Epidermal melanocyte (primary cell): ENCODE measurements around the gene HENMT1.
"Not testable (repeated sequence)": the region's sequence is repeated elsewhere in the genome, so short reads cannot be mapped to it uniquely, and the experiment has no call there.

ENCODE experiments used
- DNase-seq: peaks from one replicate; pipeline ENCODE4 v3.0.0; 2011; ENCODE audit warnings: low spot score; ENCODE audit not compliant: insufficient read length

HENMT1 gene

DNA sequence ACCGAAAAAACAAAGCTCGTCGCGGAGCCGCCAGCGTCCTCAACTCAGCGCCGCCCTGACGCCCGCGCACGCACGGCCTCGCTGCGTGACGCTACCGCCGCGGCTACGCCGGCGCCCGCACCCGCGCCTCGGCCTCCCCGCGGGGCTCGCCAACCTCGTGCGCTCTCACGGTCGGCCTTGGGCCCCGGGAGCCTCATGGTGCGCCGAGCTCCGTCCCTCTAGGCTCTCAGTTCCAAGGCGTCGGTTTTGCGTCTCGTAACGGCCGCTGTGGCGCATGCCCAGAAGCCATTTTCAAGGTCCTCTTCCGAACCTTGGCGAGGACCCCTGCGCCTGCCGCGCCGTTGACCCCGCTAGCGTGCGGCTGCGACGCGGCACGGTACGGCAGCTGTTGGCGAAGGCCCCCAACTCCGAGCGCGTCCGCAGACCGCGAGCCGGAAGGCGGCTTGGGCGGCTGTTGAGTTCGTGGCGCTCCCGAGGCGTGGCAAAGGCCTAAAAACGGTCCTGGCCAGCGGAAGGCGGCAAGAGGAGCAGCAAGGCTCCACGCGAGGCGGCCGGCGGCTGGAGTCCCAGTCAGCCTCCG is at the start of gene HENMT1:
TSS of gene HENMT1 (minus strand) at position 64 of the 580 bp plus-strand sequence. CDS start 1,209 bp downstream, outside the sequence.
- peak; percentile 41 for DNase-seq

DNA sequence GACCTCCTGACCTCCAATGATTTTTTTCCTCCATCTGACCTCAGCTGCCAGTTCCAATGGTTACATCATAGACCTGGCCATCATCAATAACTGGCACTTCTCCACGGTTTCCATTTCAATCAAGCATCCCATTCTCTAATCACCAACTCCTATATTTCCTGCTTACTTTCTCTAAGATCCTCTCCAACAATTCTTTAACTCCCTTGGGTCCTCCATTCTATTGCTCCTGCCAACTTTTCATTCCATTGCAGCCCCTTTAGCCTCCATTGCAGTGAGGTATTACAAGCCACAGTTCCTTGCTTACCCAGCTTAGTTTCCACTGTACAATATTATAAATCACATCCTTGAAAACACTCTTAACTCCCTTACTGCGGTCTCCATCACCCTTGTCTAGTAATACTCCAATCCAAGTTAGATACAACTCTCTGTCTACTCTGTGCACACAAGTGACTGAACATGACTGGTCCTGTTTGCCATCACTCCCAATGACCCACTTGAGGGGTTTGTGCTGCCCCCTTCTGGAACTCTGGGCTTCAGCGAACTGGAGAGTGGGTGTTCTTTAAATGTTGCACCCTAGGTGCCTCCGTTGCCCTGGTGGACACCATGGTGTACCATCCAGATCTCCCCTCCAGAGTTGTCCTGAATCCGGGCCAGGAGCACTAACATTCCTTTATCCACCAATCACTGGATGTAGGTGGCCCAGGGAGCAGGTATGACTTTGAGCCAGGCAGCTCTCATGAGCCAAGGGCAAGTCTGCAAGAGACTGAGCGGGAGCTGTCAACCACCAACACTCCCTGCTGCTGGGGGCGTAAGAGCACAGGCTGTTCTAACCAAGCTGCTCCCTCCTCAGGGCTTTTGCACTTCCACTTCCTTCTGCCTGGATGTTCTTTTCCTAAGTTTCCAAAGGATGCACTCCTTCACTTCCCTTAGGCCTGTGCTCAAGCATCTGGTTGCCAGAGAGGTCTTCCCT is 48.1 kb upstream of the HENMT1 start:
- no peak for DNase-seq

DNA sequence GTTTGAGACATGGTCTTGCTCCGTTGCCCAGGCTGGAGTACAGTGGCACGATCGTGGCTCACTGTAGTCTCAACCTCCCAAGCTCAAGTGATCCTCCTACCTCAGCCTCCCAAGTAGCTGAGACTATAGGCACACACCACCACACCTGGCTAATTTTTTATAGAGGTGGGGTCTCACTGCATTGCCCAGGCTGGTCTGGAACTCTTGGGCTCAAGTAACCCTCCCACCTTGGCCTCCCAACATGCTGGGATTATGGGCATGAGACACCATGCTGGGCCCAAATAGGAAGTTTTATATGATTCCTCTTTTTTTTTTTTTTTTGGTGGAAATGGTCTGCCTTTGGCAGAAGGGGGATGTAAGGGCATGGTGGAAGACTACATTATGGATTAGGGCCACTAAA is 45.8 kb upstream of the HENMT1 start:
- DNase-seq, result no peak

DNA sequence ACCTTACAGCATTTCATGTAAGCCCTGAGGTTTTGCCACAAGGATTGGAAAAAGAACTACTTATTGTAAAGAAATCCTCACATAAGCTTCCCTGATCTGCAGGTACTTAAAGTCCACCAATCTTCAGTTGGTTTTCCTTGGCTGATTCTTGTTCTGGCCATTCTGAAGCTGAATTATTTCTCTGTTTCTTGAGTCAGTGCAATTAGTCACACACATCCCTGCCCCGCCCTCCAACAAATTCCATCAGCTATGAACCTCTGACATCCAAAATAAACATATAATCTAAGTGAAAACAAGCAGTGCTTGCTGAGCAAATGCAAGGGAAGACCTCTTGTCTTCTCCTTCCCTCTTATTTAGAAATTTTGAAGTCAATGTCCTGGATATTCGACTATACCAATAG is 43.6 kb upstream of the HENMT1 start:
- peak; percentile 32 for DNase-seq

DNA sequence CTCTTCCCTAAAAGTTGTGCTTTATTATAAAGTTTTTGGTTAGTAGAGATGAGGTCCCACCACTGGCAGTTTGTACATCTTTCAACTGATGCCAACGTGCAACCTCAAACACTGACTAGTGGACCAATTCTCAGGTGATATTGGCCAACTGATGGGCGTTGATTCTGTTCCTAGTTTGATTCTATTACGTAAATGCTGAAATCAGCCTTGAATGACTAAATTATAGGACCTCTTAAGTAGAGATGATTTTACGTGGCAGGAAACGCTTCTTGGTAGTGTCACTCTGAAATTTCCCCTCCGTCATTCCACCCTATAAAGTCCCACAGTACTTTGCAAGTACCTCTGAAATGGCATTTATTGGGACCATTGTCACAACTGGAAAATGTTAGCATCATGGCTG is 43.0 kb upstream of the HENMT1 start:
- DNase-seq, result no peak

DNA sequence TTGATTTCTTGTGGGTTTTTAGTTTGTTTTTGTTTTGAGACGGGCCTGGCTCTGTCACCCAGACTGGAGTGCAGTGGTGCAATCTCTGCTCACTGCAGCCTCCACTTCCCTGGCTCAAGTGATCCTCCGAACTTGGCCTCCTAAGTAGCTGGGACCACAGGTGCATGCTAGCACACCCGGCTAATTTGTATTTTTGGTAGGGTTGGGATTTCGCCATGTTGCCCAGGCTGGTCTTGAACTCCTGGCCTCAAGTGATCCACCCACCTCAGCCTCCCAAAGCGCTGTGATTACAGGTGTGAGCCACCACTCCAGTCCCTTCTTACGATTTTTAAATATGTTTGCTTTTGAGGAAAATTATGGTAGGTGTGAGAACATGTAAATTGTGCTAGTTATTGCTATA is 41.2 kb upstream of the HENMT1 start:
- not testable (repeated sequence) for DNase-seq

DNA sequence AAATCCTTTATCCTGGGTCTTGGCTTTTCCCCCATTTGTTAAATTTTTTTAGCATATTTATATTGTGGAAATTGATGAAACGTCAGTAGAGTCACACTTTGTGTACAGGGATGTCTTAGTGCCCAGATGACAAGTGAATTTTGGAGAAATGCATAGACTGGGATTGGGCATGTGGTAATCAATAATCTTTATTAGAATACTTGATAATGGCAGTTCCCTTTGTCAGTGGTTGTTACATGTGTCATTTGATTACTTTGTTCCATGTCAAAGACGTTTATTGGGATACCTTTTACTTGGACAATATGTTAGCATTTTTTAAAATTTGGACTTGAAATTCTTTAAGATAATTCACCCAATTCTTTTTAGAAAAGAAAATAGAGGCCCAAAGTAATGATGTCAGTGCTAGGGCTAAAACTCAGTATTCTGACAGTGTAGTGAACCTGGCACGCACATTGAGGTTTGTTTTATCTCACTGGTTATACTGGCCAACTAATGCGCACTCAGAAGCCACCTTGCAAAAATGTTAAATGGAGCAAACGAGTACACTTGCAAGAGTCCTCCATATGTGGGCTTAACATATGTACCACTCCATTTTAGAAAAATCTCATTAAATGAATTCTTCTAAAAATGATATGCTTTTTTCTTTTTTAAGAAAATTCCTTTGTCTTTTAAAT is 40.4 kb upstream of the HENMT1 start:
- DNase-seq, result no peak

DNA sequence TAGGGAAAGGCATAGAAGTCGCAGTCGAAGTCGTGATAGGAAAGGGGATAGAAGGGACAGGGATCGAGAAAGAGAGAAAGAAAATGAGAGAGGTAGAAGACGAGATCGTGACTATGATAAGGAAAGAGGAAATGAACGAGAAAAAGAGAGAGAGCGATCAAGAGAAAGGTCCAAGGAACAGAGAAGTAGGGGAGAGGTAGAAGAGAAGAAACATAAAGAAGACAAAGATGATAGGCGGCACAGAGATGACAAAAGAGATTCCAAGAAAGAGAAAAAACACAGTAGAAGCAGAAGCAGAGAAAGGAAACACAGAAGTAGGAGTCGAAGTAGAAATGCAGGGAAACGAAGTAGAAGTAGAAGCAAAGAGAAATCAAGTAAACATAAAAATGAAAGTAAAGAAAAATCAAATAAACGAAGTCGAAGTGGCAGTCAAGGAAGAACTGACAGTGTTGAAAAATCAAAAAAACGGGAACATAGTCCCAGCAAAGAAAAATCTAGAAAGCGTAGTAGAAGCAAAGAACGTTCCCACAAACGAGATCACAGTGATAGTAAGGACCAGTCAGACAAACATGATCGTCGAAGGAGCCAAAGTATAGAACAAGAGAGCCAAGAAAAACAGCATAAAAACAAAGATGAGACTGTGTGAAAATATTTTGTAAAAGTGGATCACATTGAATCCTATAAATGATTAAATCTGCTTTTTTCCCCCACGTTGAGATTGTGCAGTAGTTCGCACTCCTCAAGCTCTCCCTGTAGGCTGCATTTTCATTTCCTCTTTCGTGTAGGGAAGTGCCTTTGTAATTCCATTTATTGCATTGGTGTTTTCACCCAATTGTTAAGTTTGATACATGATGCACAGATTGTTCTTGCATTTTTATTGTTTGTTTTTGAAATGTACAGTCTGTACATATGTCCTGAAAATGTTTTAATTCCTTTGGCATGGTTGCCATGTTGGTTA is 38.8 kb upstream of the HENMT1 start:
- no peak for DNase-seq

DNA sequence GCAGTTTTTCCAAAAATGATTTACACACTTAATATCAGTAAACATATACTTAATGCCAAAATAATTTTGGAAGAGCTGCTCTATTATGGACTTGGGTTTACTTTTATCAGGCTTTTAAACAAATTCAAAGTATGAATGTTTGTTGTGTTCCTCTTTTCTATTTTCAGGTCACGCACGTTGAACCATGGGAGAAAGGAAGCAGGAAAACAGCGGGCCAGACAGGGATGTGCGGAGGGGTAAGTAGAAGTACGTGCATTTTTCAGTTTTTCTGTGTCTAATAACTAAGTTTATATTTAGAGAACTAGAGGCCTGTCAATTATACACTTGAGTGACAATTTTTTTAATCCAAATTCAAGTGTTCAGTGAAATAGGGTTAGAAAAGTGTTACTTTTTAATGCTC is 34.6 kb upstream of the HENMT1 start:
- DNase-seq, result no peak

DNA sequence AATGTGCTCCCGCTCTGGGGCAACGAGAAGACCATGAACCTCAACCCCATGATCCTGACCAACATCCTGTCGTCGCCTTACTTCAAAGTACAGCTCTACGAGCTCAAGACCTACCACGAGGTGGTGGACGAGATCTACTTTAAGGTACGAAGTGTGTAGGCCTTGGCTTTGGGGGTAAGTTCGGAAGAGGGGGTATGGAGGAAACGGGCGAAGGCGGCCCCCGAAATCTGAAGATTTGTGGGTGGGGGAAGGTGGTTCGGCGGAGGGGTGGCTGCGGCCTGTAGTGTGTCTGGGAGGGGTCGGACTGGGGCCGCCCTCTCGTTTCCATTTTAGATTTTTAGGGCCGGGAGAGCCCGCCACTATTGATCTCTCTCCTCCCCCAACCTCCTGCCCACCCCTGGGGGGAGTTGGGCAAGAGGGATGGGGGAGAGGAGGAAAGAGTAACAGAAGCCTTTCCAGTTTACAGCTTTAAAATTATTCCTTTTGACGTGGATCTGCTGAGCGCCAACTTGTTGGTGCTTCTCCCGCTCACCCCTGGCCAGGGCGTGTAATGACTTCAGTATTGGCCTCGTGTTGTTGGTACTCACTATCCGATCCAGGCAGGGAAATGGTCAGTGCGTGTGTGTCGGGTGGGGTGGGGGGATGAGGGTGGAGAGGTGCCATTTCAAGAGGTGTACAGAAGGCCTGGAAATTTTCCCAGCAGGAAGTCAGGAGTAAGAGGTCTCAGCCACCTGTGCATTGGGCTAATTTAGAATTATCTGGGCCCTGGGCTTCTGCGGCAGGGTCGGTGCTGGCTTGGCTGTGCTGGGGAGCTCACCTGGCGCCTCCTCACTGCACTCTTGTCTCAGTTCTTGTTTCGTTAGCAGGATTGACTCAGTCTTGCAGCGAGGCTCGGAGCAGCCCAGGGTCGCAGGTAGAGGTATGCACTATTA is 32.1 kb upstream of the HENMT1 start:
- DNase-seq, result peak; percentile 45

DNA sequence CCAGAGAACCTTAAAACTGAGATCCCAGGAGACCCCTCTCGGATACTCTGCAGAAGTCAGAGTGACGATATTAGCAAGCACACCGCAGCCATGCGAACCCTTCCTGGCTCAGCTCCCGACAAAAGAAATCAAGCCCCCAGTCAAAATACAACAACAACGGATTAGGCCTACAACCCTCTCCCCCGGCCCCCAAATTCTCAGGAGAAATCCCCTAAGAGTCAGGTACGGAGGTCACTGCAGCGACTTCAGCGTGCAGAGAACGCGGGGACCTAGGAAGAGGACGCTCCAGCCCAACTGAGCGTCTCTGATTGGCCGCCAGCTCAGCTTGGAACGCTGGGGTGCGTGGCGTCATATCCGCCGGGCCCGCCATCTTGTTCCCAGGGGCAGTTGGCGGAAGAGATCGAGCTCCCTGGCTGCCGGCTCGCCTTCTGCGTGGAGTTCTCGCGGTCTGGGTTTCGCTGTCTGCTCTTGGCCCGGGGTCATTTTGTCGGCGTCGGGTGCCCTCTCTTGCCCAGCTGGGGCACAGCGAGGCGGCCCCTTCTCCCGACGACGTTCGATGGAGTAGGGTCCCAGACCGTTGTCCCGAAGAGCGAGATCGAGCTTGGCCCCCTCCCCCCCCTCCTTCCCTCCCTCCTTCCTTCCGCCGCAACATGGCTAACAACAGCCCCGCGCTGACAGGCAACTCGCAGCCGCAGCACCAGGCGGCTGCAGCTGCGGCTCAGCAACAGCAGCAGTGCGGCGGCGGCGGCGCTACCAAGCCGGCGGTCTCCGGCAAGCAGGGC is 31.2 kb upstream of the HENMT1 start, which contains the start of gene PRPF38B:
TSS of gene PRPF38B (plus strand) at position 369 of the 782 bp plus-strand sequence. CDS start at position 651, 282 bp downstream.
- peak; percentile 87 for DNase-seq

DNA sequence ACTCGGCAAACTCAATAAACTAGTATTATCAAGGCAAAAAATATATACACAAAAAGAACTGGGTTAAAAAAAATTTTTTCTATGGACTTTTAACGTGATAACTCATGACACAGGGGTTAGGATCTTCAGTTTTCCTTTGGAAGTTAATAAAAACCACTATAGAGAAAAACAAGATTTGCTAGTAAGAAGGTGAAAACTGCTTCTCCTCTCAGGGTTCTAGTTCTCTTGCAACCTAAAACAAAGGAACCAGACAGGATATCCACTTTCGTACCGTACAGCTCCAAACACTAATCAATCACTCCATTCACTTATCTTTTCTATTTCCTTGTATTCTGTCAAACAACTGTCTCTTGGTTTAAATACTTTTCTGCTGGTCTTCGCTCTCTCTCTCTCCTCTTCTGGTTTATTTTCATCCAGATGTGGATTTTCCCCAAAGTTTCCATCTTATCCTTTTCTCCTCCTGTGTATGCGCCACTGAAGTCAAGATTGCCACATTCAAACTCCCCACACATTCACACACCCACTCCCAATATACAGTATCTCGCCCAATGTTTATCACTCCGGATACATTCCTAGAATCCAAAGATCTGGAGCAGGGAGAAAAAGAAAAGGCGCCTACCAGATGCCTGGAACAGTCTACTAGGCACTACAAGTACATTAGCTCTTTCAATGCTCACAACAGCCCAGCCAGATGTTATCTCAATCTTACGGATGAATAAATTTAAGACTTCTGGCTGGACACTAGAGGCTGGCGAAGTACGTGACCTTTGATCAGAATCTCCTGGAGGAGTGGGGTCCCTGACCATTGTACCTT is 30.4 kb upstream of the HENMT1 start:
- DNase-seq, result no peak

DNA sequence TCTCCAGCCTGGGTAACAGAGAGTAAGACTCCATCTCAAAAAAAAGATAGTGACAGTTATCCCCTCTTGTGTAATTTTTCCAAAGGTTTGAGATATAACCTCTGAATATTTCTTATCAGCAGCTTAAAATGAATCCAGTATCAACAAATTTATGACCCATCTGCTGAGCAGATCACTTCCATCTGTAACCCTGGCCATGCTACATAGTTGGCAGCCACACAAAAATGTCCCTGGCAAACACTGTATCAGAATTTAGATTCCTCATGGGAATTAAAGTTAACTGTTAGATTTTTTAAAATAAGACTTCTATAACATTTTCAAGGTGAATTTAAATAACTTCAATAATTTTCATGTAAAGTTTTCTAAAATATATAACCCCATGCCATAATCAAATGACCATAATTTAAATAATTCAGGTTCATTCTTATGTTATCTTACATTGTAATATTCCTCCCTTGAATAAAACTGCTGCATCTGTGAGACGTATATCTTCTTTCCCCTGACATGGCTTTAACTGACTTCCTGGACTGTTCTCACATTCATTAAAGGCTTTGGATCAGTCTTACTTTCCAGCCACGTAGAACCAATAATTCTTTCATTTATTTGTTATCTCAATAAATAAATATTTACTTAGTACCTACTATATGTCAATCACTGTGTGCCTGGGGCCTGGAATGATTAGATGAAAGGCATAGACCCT is 25.9 kb upstream of the HENMT1 start:
- DNase-seq, result no peak

DNA sequence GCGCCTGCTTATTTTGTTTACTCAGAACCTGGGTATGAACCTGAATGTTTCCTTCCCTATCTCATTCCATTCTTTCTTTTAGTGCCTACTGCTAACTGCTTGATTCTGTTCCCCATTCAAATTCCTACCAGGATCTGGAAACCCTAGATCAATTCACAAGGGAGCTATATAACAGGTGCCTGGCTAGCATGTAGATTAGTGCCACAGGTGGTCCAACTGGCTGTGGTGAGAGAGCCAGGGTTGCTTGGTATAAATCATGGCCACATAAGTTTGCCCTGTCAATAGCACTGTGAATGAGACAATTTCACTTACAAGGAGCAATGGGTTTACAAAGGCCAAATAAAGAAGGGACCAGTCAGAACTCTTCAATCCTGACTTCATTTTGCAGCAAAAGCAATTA is 24.6 kb upstream of the HENMT1 start:
- no peak for DNase-seq

DNA sequence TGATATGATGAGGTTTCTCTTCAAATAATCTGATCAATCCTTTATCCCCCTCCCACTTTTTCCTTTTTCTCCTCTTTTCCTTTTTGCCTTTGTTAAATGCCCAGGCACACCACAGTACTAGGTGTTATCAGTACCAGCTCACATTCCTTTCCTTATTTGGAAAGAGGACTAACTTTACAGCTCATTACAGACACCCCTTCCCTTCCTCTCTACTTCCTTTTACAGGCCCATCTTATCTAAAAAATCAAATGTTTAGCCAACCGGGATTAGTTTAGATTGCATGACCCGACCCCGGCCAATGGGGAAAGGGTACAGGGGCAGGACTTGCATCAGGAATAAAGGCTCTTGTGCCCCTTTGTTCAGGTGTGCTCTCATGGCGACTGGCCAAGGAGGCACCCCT is 20.8 kb upstream of the HENMT1 start:
- DNase-seq, result not testable (repeated sequence)

DNA sequence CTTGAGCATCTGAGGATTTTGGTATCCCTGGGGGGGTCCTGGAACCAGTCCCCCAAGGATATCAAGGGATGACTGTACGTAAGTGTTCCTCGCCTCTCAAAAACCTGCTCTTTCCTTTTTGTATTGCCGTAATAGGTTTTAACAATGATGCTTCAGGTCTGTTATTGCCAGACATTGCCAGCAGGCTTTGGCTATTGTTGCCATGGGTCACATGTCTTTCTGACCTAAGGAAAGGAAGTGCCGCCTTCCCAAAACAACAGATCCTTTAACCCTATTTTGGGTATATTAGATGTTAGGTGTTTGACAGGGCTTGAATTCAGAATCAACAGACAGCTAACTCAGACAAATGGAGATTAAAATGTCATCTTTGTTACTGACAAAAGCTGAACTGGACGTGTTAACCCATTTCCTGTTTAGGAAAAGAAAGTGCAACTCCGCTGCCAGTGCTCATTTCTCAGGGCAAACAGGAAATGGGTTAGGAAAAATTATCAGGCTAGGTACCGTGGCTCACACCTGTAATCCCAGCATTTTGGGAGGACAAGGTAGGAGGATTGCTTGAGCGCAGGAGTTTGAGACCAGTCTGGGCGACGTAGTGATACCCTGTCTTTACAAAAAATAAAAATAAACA is 18.8 kb upstream of the HENMT1 start:
- no peak for DNase-seq

DNA sequence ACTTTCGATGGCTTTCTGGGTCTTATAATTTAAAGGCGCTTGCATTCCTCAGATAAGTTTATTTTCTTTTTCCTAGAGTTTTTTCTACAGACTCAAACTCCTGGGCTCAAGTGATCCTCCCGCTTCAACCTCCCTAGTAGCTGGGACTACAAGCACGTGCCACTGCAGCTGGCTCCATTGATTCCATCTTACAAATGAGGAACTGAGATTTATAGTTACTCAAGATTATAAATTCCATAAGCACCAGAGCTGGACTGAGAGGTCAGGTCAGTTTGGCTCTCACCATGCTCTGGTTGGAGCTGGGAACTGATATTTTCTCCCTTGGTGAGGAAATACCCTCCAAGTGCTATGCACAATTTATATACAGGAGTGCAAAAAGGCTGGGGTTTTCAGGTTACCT is 17.8 kb upstream of the HENMT1 start:
- no peak for DNase-seq
